Prostate gland (tissue), 2 donors: ENCODE results near the gene AUTS2.

ENCODE experiments used
- POLR2A ChIP-seq: fragments of 450-650 bp; IDR thresholded peaks from one replicate; pipeline ENCODE4 v1.6.1; 2016; ENCODE audit warnings: antibody characterized with exemption, mild to moderate bottlenecking
- POLR2AphosphoS5 ChIP-seq: sonication (generic); formaldehyde crosslinking; IDR thresholded peaks from one replicate; pipeline ENCODE4 v1.6.1; 2017; ENCODE audit warnings: antibody characterized with exemption
- TF ChIP-seq, protein P1 (sequence below), 4 experiments: fragments of 200-600 bp in 2 of 4; fragments of 450-650 bp in 2 of 4; sonication (generic) in 2 of 4; IDR thresholded peaks; 1 replicate in 3 of 4; 2 replicates in 1 of 4; pipeline ENCODE4 v1.5.1; 2016 to 2019; ENCODE audit warnings: antibody characterized with exemption in 4 of 4, mild to moderate bottlenecking in 2 of 4, moderate library complexity in 2 of 4

DNA sequence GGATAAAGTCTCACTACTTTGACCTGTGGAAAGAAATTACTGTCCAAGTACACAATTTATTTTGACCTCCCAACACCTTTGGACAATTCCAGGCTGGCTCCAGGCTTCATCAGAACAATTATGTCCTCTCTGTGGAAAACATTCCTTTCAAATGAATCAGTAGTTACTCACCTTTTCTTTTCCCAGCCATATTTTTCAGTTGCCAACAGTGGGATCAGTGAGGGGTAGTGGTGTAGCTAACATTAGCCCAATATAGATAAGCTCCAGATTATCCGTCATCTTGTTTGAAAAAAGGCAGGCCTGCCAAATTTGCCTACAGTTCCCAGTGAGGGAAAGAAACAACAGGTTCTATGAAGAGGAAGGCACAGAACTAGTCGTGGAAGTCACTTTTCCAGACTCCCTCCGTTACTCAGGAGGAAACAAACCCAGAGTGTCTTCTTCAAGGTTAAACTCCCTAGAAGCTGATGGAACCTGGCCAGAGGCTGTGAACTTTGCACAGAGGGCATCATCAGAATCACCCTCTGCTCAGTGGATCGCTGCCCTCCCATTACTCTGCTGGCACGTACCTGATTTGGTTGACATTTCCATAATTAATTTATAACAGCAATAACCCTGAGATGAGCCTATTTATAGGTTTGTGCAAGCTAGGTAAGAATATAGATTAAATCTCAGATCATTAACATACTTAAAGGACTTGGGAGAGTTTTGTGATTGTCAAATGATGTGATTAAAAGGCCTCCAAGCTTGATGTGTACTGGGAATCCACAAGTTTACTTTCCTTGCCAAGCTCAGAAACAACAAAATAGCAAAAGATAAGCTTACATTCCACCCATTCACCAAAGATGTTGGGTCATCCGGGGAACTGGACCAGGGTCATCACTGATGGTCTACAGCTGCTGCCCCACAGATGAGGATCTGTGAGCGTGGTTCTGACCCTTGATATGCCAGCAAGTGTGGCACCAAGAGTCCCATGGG lies 879.0 kb downstream of the AUTS2 start:
- TF ChIP-seq, protein P1, sequence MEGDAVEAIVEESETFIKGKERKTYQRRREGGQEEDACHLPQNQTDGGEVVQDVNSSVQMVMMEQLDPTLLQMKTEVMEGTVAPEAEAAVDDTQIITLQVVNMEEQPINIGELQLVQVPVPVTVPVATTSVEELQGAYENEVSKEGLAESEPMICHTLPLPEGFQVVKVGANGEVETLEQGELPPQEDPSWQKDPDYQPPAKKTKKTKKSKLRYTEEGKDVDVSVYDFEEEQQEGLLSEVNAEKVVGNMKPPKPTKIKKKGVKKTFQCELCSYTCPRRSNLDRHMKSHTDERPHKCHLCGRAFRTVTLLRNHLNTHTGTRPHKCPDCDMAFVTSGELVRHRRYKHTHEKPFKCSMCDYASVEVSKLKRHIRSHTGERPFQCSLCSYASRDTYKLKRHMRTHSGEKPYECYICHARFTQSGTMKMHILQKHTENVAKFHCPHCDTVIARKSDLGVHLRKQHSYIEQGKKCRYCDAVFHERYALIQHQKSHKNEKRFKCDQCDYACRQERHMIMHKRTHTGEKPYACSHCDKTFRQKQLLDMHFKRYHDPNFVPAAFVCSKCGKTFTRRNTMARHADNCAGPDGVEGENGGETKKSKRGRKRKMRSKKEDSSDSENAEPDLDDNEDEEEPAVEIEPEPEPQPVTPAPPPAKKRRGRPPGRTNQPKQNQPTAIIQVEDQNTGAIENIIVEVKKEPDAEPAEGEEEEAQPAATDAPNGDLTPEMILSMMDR (IDR thresholded peaks at IDR 0.05): no peak
- no peak for TF ChIP-seq POLR2A
- TF ChIP-seq POLR2AphosphoS5: no peak
